H1 (cell line): ENCODE data around the gene HJURP. TPM values are rescaled to one million over a fixed set of nuclear protein-coding genes. Genes with fewer than 3 reads are reported as not detected.

Experiments
- CHD1 ChIP-seq: IDR thresholded peaks from 2 replicates; pipeline ENCODE4 v1.6.1; 2012; ENCODE audit warnings: low read depth, low read length, improper control_type of control experiment
- CHD2 ChIP-seq: IDR thresholded peaks from 2 replicates; pipeline ENCODE4 v1.6.1; 2012; ENCODE audit warnings: low read length, improper control_type of control experiment
- EP300 ChIP-seq, 2 experiments: IDR thresholded peaks; 1 replicate in 1 of 2; 2 replicates in 1 of 2; pipeline ENCODE4 v1.6.1; 2011 to 2012; ENCODE audit warnings: low read depth in 2 of 2, low read length in 2 of 2, mild to moderate bottlenecking in 2 of 2, borderline replicate concordance in 1 of 2, inconsistent platforms in 1 of 2, moderate library complexity in 1 of 2
- HDAC6 ChIP-seq: IDR thresholded peaks from one replicate; pipeline ENCODE4 v1.7.1; 2012; ENCODE audit warnings: low read depth, mild to moderate bottlenecking, inconsistent platforms, low read length, moderate library complexity
- KDM1A ChIP-seq: fragments of 200-600, 300-600 bp; sonication (generic); IDR thresholded peaks from 2 replicates; pipeline ENCODE4 v1.7.1; 2016; ENCODE audit warnings: mild to moderate bottlenecking, low read length, borderline replicate concordance
- KDM5A ChIP-seq: fragments of 200-600 bp; IDR thresholded peaks from 2 replicates; pipeline ENCODE4 v1.7.1; 2012; ENCODE audit warnings: mild to moderate bottlenecking, low read length, inconsistent platforms, mixed read lengths
- NANOG ChIP-seq: IDR thresholded peaks from 2 replicates; pipeline ENCODE4 v1.6.1; 2011; ENCODE audit warnings: low read length, low read depth, mild to moderate bottlenecking, inconsistent platforms; ENCODE audit not compliant: insufficient read depth, poor library complexity, severe bottlenecking
- PHF8 ChIP-seq: fragments of 200-600 bp; sonication (generic); conservative IDR thresholded peaks from 2 replicates; pipeline ENCODE4 v1.7.1; 2012; ENCODE audit warnings: low read depth, mild to moderate bottlenecking, inconsistent platforms, low read length, moderate library complexity
- SIRT6 ChIP-seq: IDR thresholded peaks from one replicate; pipeline ENCODE4 v1.7.1; 2012; ENCODE audit warnings: low read length, inconsistent platforms
- SIX5 ChIP-seq: IDR thresholded peaks from 2 replicates; pipeline ENCODE4 v1.6.1; 2011; ENCODE audit warnings: mild to moderate bottlenecking, low read depth, low read length
- polyA plus RNA-seq, 7 experiments: library from polyadenylated mRNA; depleted of rRNA in 3 of 7; stranded (reverse) in 5 of 7; unstranded in 2 of 7; fragments of >200 nt in 5 of 7; fragments of 200-250 nt in 2 of 7; gene quantifications; 1 replicate in 5 of 7; 2 replicates in 1 of 7; 4 replicates in 1 of 7; pipeline versions ENCODE4 v1.2.1 to v1.2.3, GENCODE V29; 2011 to 2013; ENCODE audit warnings: missing spikeins in 2 of 7, mixed read lengths in 2 of 7
- total RNA-seq: library from RNA; stranded (reverse); fragmentation: NEBNext Ultra II Directional; extraction: Animal tissue kit (Norgen Biotek cat#: 25700); gene quantifications from 2 replicates; pipeline ENCODE4 v1.2.1, GENCODE V29; 2021
- TF ChIP-seq, protein P1 (sequence below): fragments of 300-600 bp; sonication (generic); IDR thresholded peaks from 2 replicates; pipeline ENCODE4 v1.7.1; 2012; ENCODE audit warnings: low read length, moderate library complexity, mild to moderate bottlenecking, inconsistent platforms; ENCODE audit not compliant: insufficient replicate concordance

Gene HJURP
- total and polyA plus RNA-seq, 2 of the 8 experiments (the other 6 are each of a cell fraction or from before 2014, with no cell fraction given), result 49.3 to 60.5 TPM

- TF ChIP-seq, protein P1, sequence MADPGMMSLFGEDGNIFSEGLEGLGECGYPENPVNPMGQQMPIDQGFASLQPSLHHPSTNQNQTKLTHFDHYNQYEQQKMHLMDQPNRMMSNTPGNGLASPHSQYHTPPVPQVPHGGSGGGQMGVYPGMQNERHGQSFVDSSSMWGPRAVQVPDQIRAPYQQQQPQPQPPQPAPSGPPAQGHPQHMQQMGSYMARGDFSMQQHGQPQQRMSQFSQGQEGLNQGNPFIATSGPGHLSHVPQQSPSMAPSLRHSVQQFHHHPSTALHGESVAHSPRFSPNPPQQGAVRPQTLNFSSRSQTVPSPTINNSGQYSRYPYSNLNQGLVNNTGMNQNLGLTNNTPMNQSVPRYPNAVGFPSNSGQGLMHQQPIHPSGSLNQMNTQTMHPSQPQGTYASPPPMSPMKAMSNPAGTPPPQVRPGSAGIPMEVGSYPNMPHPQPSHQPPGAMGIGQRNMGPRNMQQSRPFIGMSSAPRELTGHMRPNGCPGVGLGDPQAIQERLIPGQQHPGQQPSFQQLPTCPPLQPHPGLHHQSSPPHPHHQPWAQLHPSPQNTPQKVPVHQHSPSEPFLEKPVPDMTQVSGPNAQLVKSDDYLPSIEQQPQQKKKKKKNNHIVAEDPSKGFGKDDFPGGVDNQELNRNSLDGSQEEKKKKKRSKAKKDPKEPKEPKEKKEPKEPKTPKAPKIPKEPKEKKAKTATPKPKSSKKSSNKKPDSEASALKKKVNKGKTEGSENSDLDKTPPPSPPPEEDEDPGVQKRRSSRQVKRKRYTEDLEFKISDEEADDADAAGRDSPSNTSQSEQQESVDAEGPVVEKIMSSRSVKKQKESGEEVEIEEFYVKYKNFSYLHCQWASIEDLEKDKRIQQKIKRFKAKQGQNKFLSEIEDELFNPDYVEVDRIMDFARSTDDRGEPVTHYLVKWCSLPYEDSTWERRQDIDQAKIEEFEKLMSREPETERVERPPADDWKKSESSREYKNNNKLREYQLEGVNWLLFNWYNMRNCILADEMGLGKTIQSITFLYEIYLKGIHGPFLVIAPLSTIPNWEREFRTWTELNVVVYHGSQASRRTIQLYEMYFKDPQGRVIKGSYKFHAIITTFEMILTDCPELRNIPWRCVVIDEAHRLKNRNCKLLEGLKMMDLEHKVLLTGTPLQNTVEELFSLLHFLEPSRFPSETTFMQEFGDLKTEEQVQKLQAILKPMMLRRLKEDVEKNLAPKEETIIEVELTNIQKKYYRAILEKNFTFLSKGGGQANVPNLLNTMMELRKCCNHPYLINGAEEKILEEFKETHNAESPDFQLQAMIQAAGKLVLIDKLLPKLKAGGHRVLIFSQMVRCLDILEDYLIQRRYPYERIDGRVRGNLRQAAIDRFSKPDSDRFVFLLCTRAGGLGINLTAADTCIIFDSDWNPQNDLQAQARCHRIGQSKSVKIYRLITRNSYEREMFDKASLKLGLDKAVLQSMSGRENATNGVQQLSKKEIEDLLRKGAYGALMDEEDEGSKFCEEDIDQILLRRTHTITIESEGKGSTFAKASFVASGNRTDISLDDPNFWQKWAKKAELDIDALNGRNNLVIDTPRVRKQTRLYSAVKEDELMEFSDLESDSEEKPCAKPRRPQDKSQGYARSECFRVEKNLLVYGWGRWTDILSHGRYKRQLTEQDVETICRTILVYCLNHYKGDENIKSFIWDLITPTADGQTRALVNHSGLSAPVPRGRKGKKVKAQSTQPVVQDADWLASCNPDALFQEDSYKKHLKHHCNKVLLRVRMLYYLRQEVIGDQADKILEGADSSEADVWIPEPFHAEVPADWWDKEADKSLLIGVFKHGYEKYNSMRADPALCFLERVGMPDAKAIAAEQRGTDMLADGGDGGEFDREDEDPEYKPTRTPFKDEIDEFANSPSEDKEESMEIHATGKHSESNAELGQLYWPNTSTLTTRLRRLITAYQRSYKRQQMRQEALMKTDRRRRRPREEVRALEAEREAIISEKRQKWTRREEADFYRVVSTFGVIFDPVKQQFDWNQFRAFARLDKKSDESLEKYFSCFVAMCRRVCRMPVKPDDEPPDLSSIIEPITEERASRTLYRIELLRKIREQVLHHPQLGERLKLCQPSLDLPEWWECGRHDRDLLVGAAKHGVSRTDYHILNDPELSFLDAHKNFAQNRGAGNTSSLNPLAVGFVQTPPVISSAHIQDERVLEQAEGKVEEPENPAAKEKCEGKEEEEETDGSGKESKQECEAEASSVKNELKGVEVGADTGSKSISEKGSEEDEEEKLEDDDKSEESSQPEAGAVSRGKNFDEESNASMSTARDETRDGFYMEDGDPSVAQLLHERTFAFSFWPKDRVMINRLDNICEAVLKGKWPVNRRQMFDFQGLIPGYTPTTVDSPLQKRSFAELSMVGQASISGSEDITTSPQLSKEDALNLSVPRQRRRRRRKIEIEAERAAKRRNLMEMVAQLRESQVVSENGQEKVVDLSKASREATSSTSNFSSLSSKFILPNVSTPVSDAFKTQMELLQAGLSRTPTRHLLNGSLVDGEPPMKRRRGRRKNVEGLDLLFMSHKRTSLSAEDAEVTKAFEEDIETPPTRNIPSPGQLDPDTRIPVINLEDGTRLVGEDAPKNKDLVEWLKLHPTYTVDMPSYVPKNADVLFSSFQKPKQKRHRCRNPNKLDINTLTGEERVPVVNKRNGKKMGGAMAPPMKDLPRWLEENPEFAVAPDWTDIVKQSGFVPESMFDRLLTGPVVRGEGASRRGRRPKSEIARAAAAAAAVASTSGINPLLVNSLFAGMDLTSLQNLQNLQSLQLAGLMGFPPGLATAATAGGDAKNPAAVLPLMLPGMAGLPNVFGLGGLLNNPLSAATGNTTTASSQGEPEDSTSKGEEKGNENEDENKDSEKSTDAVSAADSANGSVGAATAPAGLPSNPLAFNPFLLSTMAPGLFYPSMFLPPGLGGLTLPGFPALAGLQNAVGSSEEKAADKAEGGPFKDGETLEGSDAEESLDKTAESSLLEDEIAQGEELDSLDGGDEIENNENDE, result no peak
- TF ChIP-seq CHD1, result no peak
- TF ChIP-seq EP300 (IDR thresholded peaks at IDR 0.05; ENCODE audit: borderline replicate concordance in 1 of 2, low read depth in 2 of 2, low read length in 2 of 2), result no peak
- TF ChIP-seq HDAC6, result no peak
- TF ChIP-seq KDM1A, result no peak
- TF ChIP-seq SIX5, result no peak
- no peak for TF ChIP-seq NANOG
- TF ChIP-seq CHD2, result no peak
- no peak for TF ChIP-seq KDM5A
- TF ChIP-seq PHF8, result no peak
- TF ChIP-seq SIRT6, result no peak
Observed at GRCh38 chr2:233838726-233839446, 15.4 kb downstream of the HJURP start (continued).
